Hepatocyte (in vitro differentiated cells): ENCODE data around the gene PABPC4L. TPM values are rescaled to one million over a fixed set of nuclear protein-coding genes. Genes with fewer than 3 reads are reported as not detected.

Experiments
- DNase-seq: peaks from one replicate; pipeline ENCODE4 v3.0.0-alpha.2; 2016; ENCODE audit warnings: low spot score
- H2AFZ ChIP-seq: fragments of 200-600 bp; sonication (generic); 2 replicates; pipeline ENCODE4 v1.6.0; 2016; ENCODE audit warnings: antibody characterized with exemption, mild to moderate bottlenecking
- H3K27ac ChIP-seq: fragments of 200-600 bp; sonication (generic); 2 replicates; pipeline ENCODE4 v1.5.1; 2016; ENCODE audit warnings: mild to moderate bottlenecking
- H3K27me3 ChIP-seq: fragments of 200-600 bp; sonication (generic); 2 replicates; pipeline ENCODE4 v1.6.1; 2016
- H3K36me3 ChIP-seq: fragments of 200-600 bp; sonication (generic); replicated peaks from 2 replicates; pipeline ENCODE4 v1.5.1; 2016; ENCODE audit warnings: low read depth; ENCODE audit not compliant: insufficient read depth
- H3K4me1 ChIP-seq: fragments of 200-600 bp; sonication (generic); 2 replicates; pipeline ENCODE4 v1.5.1; 2016; ENCODE audit warnings: mild to moderate bottlenecking, moderate library complexity; ENCODE audit not compliant: insufficient read depth
- H3K4me2 ChIP-seq: fragments of 200-600 bp; sonication (generic); 2 replicates; pipeline ENCODE4 v1.6.0; 2016
- H3K4me3 ChIP-seq: fragments of 200-600 bp; sonication (generic); 2 replicates; pipeline ENCODE4 v1.5.1; 2016; ENCODE audit warnings: mild to moderate bottlenecking
- H3K79me2 ChIP-seq: fragments of 200-600 bp; sonication (generic); 2 replicates; pipeline ENCODE4 v1.6.0; 2017; ENCODE audit warnings: mild to moderate bottlenecking
- H3K9me2 ChIP-seq: fragments of 200-600 bp; sonication (generic); replicated peaks from 2 replicates; pipeline ENCODE4 v1.6.0; 2017; ENCODE audit warnings: mild to moderate bottlenecking; ENCODE audit not compliant: insufficient read depth
- H3K9me3 ChIP-seq: fragments of 200-600 bp; sonication (generic); 2 replicates; pipeline ENCODE4 v1.5.1; 2016; ENCODE audit warnings: low read depth, mild to moderate bottlenecking
- H4K20me1 ChIP-seq: fragments of 200-600 bp; sonication (generic); 2 replicates; pipeline ENCODE4 v1.6.0; 2016; ENCODE audit warnings: mild to moderate bottlenecking; ENCODE audit not compliant: insufficient read depth, poor library complexity, severe bottlenecking
- EZH2 ChIP-seq: fragments of 200-600 bp; sonication (generic); IDR thresholded peaks from 2 replicates; pipeline ENCODE4 v1.6.1; 2016; ENCODE audit warnings: antibody characterized with exemption, mild to moderate bottlenecking, borderline replicate concordance
- EZH2phosphoT487 ChIP-seq: fragments of 200-600 bp; sonication (generic); IDR thresholded peaks from one replicate; pipeline ENCODE4 v1.6.1; 2018; ENCODE audit warnings: antibody characterized with exemption, mild to moderate bottlenecking, low read depth, moderate library complexity; ENCODE audit not compliant: unreplicated experiment, severe bottlenecking
- WGBS: methylation state at CpG from one replicate; pipeline ENCODE4 v1.1.6; 2016; ENCODE audit warnings: low lambda C conversion rate; ENCODE audit errors: missing lambda C conversion rate; 5-methylcytosine and 5-hydroxymethylcytosine counted together
- polyA plus RNA-seq: library from polyadenylated mRNA; unstranded; fragments of >200 nt; fragmentation: Nextera tagmentation; extraction: Ambion mirVana; gene quantifications from 2 replicates; pipeline ENCODE4 v1.2.1, GENCODE V29; 2016
- total RNA-seq: library from RNA; depleted of rRNA; stranded (reverse); fragments of >200 nt; gene quantifications from 2 replicates; pipeline ENCODE4 v1.2.3, GENCODE V29; 2014
- TF ChIP-seq, protein P1 (sequence below): fragments of 200-600 bp; sonication (generic); IDR thresholded peaks from 2 replicates; pipeline ENCODE4 v1.5.1; 2016; ENCODE audit warnings: antibody characterized with exemption, mild to moderate bottlenecking; ENCODE audit not compliant: poor library complexity

The PABPC4L gene
- total and polyA plus RNA-seq, 2 experiments from 2014 or later = 1.3 to 5.9 TPM

DNA sequence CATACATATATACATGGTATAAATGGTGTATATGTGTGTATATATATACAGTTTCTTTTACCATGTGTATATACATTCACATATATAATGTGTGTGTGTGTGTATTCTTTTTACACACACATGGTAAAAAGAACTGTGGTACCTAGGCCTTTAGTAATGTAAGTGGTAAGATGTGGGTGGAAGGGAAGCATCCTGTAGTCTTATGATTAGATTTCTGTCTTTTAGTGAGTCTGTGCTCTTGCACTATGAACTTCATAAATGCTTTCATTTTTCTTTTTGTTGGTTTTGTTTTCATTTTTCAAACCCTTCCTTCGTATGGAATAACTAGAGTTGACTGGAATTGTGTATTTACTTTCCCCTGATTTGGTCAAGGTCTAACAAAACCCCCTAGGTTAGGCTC lies 12.1 kb downstream of the PABPC4L start:
- WGBS = 52% methylated on average over 1 of the region's 1 CpG
- Histone ChIP-seq H3K4me1 (no peaks in the 10 kb centered on the region), H3K4me3 (no peak overlapping the region), H2AFZ (no peak overlapping the region), H4K20me1 (no peaks in the 10 kb centered on the region), H3K79me2 (no peaks in the 10 kb centered on the region), H3K27me3 (no peaks in the 10 kb centered on the region), H3K9me2 (no peaks in the 10 kb centered on the region), H3K27ac (no peak overlapping the region), H3K9me3 (no peaks in the 10 kb centered on the region), H3K4me2 (no peak overlapping the region), H3K36me3 (no peaks in the 10 kb centered on the region)
- no peak for DNase-seq
- TF ChIP-seq EZH2phosphoT487 = no peak
- TF ChIP-seq, protein P1, sequence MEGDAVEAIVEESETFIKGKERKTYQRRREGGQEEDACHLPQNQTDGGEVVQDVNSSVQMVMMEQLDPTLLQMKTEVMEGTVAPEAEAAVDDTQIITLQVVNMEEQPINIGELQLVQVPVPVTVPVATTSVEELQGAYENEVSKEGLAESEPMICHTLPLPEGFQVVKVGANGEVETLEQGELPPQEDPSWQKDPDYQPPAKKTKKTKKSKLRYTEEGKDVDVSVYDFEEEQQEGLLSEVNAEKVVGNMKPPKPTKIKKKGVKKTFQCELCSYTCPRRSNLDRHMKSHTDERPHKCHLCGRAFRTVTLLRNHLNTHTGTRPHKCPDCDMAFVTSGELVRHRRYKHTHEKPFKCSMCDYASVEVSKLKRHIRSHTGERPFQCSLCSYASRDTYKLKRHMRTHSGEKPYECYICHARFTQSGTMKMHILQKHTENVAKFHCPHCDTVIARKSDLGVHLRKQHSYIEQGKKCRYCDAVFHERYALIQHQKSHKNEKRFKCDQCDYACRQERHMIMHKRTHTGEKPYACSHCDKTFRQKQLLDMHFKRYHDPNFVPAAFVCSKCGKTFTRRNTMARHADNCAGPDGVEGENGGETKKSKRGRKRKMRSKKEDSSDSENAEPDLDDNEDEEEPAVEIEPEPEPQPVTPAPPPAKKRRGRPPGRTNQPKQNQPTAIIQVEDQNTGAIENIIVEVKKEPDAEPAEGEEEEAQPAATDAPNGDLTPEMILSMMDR = no peak
- TF ChIP-seq EZH2 = no peak

DNA sequence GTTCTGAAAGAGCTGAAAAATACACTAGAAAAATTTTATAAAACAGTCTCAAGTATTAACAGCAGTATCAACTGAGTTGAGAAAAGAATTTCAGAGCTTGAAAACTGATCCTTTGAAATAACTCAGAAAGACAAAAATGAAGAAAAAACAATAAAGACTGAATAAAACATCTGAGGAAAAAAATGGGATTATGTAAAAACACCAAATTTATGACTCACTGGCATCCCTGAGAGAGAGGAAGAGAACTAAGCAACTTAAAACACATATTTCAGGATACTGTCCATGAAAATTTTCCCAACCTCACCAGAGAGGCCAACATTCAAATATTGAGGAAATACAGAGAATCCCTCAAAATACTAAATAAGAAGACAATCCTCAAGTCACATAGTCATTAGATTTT lies 22.9 kb downstream of the PABPC4L start:
- no peak for TF ChIP-seq EZH2phosphoT487
- TF ChIP-seq EZH2 = no peak
- TF ChIP-seq, protein P1 = no peak
- H3K9me3 ChIP-seq = peaks cover 5% of the 10 kb centered on the region
- H3K4me1 ChIP-seq = no peaks in the 10 kb centered on the region
- H3K4me2 ChIP-seq = no peak overlapping the region
- no peaks in the 10 kb centered on the region for H3K36me3 ChIP-seq
- no peak overlapping the region for H3K4me3 ChIP-seq
- no peak for DNase-seq
- H3K79me2 ChIP-seq = no peaks in the 10 kb centered on the region
- no peaks in the 10 kb centered on the region for H3K9me2 ChIP-seq
- no peak overlapping the region for H2AFZ ChIP-seq
- no peak overlapping the region for H3K27ac ChIP-seq
- no peaks in the 10 kb centered on the region for H4K20me1 ChIP-seq
- H3K27me3 ChIP-seq = no peaks in the 10 kb centered on the region

DNA sequence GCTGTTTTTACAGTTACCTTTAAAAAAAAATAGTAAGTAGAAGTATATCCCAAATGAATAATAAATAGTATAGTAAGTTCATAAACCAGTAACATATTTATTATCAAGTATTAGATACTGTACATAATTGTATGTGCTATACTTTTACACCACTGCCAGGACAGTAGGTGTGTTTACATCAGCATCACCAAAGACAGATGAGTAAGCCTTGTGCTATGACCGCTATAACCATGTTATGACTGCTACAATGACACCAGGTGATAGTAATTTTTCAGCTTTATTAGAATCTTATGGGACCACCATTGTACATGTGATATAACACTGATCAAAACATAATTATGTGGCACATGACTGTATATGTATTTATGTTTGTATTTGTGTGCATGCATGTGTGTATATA lies 27.3 kb downstream of the PABPC4L start:
- Histone ChIP-seq H3K36me3 (no peaks in the 10 kb centered on the region), H3K27me3 (no peaks in the 10 kb centered on the region), H2AFZ (no peak overlapping the region), H3K4me1 (no peaks in the 10 kb centered on the region), H3K9me3 (no peaks in the 10 kb centered on the region), H3K4me3 (no peak overlapping the region), H3K79me2 (no peaks in the 10 kb centered on the region), H3K27ac (no peak overlapping the region), H3K4me2 (no peak overlapping the region), H4K20me1 (no peaks in the 10 kb centered on the region), H3K9me2 (no peaks in the 10 kb centered on the region)
- no peak for DNase-seq
- TF ChIP-seq EZH2 = no peak
- TF ChIP-seq EZH2phosphoT487 = no peak
- TF ChIP-seq, protein P1 = no peak
- 93% methylated on average over 1 of the region's 1 CpG for WGBS

DNA sequence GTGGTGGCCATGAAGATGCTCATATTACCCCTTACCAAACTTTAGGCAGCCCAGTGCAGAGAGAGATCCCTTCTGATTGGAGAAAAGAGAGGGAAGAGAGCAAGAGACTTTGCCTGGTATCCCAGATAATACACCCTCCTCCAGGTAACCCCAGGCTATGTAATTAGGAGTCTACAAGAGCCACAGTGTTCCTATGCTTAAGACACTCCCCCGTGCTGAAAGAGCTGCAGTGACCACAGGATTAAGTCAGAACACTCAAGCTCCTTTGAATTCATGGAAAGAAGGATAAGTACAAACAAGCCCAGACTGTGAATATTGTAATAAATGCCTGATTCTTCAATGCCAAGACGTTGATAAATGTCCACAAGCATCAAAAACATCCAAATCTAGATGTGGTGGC lies 41.4 kb downstream of the PABPC4L start:
- Histone ChIP-seq H3K36me3 (no peaks in the 10 kb centered on the region), H3K27ac (no peak overlapping the region), H2AFZ (no peak overlapping the region), H3K27me3 (no peaks in the 10 kb centered on the region), H3K4me3 (no peak overlapping the region), H3K9me2 (no peaks in the 10 kb centered on the region), H3K4me2 (no peak overlapping the region), H3K79me2 (no peaks in the 10 kb centered on the region), H3K9me3 (no peaks in the 10 kb centered on the region), H4K20me1 (no peaks in the 10 kb centered on the region), H3K4me1 (no peaks in the 10 kb centered on the region)
- no peak for DNase-seq
- TF ChIP-seq EZH2 (no peak), EZH2phosphoT487 (no peak)
- TF ChIP-seq, protein P1 = no peak
- 66% methylated on average over 2 of the region's 2 CpGs for WGBS
